Endothelial cell (in vitro differentiated cells): ENCODE results near the gene MEX3D. TPM values are rescaled to one million over a fixed set of nuclear protein-coding genes. Genes with fewer than 3 reads are reported as not detected.
"Not testable (repeated sequence)": the region's sequence is repeated elsewhere in the genome, so short reads cannot be mapped to it uniquely, and the experiment has no call there.

ENCODE experiments used
- DNase-seq: peaks from one replicate; pipeline ENCODE4 v3.0.0; 2021; ENCODE audit warnings: low spot score
- H3K27ac Mint-ChIP-seq: one replicate; pipeline ENCODE4 v1.8.0; 2021; ENCODE audit warnings: mixed read lengths, inconsistent platforms; ENCODE audit not compliant: unreplicated experiment
- H3K27me3 Mint-ChIP-seq: one replicate; pipeline ENCODE4 v1.8.0; 2021; ENCODE audit warnings: mild to moderate bottlenecking, moderate library complexity, mixed read lengths, inconsistent platforms; ENCODE audit not compliant: unreplicated experiment
- H3K36me3 Mint-ChIP-seq: one replicate; pipeline ENCODE4 v1.8.0; 2021; ENCODE audit warnings: mild to moderate bottlenecking, low read depth, mixed read lengths, inconsistent platforms; ENCODE audit not compliant: unreplicated experiment
- H3K4me1 Mint-ChIP-seq: one replicate; pipeline ENCODE4 v1.8.0; 2021; ENCODE audit warnings: mild to moderate bottlenecking, mixed read lengths, inconsistent platforms; ENCODE audit not compliant: unreplicated experiment
- H3K4me3 Mint-ChIP-seq: one replicate; pipeline ENCODE4 v1.8.0; 2021; ENCODE audit warnings: mild to moderate bottlenecking, mixed read lengths, inconsistent platforms; ENCODE audit not compliant: unreplicated experiment
- H3K9me3 Mint-ChIP-seq: one replicate; pipeline ENCODE4 v1.8.0; 2021; ENCODE audit warnings: mixed read lengths, inconsistent platforms; ENCODE audit not compliant: unreplicated experiment
- CTCF ChIP-seq: fragments of 200-600 bp; sonication (generic); IDR thresholded peaks from one replicate; pipeline ENCODE4 v1.5.0; 2021; ENCODE audit warnings: antibody characterized with exemption; ENCODE audit not compliant: unreplicated experiment
- total RNA-seq: library from RNA; stranded (reverse); fragmentation: NEBNext Ultra II Directional; extraction: Animal tissue kit (Norgen Biotek cat#: 25700); gene quantifications from one replicate; pipeline ENCODE4 v1.2.1, GENCODE V29; 2021; ENCODE audit not compliant: unreplicated experiment

The MEX3D gene
- total RNA-seq, 1 donor from 2014 or later = 73.4 TPM

- Mint-ChIP-seq H3K4me1 (no peaks in the 10 kb centered on the region), H3K36me3 (no peaks in the 10 kb centered on the region), H3K27ac (no peak overlapping the region), H3K27me3 (peaks cover 5% of the 10 kb centered on the region), H3K4me3 (no peak overlapping the region), H3K9me3 (no peaks in the 10 kb centered on the region)
- DNase-seq = no peak
- TF ChIP-seq CTCF = no peak
These were observed 36.1 kb downstream of the MEX3D start for GRCh38 chr19:1532003-1532402.

DNA sequence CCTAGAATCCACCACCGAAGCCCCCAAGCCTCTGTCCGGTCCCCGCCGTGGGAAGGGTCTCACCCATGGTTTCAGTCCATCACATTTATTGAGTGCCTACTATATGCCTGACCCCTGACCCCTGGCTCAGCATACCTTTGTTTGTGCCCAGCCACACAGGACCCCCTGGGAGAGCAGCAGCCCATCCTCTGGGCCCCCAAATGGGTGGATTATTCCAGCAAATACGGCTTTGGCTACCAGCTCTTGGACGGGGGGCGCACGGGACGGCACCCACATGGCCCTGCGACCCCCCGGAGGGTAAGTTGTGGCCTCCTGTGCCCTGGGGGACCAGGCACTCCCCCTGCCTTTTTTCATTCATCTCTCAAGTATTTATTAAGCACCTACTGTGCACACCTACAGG lies 36.5 kb downstream of the MEX3D start:
- H3K9me3 Mint-ChIP-seq = no peaks in the 10 kb centered on the region
- H3K36me3 Mint-ChIP-seq = no peaks in the 10 kb centered on the region
- DNase-seq = no peak
- no peaks in the 10 kb centered on the region for H3K4me1 Mint-ChIP-seq
- no peak for TF ChIP-seq CTCF
- H3K4me3 Mint-ChIP-seq = no peak overlapping the region
- peaks cover 6% of the 10 kb centered on the region for H3K27me3 Mint-ChIP-seq
- H3K27ac Mint-ChIP-seq = no peak overlapping the region

DNA sequence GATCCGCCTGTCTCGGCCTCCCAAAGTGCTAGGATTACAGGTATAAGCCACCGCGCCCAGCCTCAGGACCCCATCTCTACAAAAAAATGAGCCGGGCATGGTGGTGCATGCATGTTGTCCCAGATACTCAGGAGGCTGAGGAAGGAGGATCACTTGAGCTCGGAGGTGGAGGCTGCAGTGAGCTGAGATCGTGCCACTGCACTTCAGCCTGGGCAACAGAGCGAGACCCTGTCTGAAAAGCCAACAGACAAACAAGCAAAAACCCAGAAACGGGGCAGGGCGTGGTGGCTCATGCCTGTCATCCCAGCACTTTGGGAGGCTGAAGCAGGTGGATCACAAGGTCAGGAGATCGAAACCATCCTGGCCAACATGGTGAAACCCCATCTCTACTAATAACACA lies 37.3 kb downstream of the MEX3D start:
- not testable (repeated sequence) for H3K27me3 Mint-ChIP-seq, H3K36me3 Mint-ChIP-seq, DNase-seq, H3K4me3 Mint-ChIP-seq, H3K27ac Mint-ChIP-seq, H3K9me3 Mint-ChIP-seq, H3K4me1 Mint-ChIP-seq

GRCh38 chr19:1529430-1529816 lies 38.7 kb downstream of the MEX3D start:
- no peak overlapping the region for H3K4me3 Mint-ChIP-seq
- H3K27me3 Mint-ChIP-seq = peaks cover 14% of the 10 kb centered on the region
- peaks cover 5% of the 10 kb centered on the region for H3K4me1 Mint-ChIP-seq
- H3K9me3 Mint-ChIP-seq = no peaks in the 10 kb centered on the region
- peaks cover 5% of the 10 kb centered on the region for H3K36me3 Mint-ChIP-seq
- no peak for TF ChIP-seq CTCF
- no peak for DNase-seq
- H3K27ac Mint-ChIP-seq = no peak overlapping the region

- no peak overlapping the region for H3K4me3 Mint-ChIP-seq
- DNase-seq = no peak
- peaks cover 7% of the 10 kb centered on the region for H3K36me3 Mint-ChIP-seq
- H3K27me3 Mint-ChIP-seq = peaks cover 16% of the 10 kb centered on the region
- peaks cover 6% of the 10 kb centered on the region for H3K4me1 Mint-ChIP-seq
- no peaks in the 10 kb centered on the region for H3K9me3 Mint-ChIP-seq
- TF ChIP-seq CTCF = no peak
- no peak overlapping the region for H3K27ac Mint-ChIP-seq
These were observed 39.3 kb downstream of the MEX3D start for GRCh38 chr19:1528596-1529429.
